ENCODE data around the gene PPP1R3D.
A peak's percentile ranks its signal among the peaks of the same experiment; 100 is the strongest.
"Not testable (repeated sequence)": the region's sequence is repeated elsewhere in the genome, so short reads cannot be mapped to it uniquely, and the experiment has no call there.

The PPP1R3D gene, protein sequence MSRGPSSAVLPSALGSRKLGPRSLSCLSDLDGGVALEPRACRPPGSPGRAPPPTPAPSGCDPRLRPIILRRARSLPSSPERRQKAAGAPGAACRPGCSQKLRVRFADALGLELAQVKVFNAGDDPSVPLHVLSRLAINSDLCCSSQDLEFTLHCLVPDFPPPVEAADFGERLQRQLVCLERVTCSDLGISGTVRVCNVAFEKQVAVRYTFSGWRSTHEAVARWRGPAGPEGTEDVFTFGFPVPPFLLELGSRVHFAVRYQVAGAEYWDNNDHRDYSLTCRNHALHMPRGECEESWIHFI

DNA sequence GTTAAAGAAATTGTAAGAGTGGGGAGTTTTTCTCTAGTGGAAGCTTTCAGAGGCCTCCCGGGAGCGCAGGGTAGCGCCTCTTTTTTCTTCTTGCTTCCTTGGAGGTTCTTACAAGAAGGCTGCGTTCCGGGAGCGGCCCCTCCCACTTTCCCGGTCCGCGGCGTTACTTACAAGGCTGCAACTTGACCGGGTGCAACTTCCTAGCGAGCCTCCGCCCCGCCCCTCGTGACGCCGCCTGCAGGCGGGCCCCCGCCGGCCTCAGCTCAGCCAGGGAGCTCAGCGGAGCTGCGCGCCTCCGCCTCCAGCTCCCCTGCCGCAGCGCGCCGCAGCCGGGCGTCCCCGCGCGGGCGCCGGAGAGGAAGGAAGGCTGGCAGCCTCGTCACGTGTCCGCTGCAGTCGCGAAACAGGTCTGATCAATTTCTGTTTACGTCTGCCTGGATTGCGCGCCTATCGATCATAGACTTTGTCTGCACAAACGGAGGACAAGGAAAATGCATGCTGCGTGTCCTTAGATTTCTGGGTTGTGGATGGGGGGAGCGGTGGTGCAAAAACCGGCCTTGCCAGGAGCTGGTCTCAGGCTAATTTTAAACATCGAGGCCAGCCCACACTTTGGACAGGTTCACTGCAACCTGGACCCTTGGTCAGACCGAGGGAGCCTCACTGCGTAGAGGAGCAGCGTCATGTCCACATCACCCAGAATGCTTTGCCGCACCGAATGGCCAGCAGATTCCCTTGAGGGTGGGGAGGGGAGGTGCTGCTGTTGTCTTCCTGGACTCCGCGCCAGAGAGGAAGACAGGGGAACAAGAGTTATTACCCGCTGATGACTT, at the start of gene PPP1R3D, which contains the start of gene FAM217B:
TSS of gene PPP1R3D (minus strand) at position 177 of the 827 bp plus-strand sequence. CDS start 374 bp downstream, outside the sequence.
TSS of gene FAM217B (plus strand) at position 261 of the 827 bp plus-strand sequence. CDS start 3,555 bp downstream, outside the sequence.
- DNase-seq (ENCODE audit: low spot score), result peak; percentile 97

DNA sequence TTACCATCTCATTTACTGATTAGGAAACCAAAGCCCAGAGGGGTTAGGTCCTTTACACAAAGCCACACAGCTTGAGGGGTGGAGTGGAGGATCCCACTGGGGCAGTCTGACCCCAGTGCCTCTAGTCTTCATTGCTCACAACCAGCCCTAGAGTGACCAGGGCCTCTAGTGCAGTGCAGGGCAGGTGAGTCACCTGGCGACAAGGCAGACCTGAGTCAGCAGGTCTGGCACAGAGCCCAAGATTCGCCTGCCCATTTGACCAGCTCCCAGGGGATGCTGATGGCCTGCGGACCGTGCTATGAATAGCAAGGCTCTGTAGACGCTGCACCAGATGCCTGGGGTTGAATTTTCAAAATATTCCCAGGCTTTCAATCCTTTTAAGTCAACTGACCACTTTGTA, 48.0 kb upstream of the PPP1R3D start:
- DNase-seq (ENCODE audit: low spot score), result no peak

DNA sequence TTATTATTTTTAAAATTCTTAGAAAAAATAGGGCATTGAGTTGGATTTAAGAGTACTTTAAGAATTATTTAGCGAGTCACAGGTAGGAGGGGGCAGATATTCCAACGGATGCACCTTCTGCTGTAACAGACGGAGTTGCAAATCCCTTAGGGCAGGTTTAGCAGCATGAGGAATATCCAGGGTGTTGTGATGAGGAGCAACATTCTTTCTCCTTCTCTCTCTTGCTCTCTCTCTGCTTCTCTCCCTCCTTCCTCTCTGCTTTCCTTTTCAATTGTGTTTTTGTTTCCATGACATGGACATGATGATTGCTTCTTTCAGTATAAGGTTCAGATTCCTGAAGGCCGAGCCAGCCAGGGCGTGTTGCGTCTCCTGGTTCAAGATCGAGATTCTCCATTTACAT, 47.0 kb upstream of the PPP1R3D start:
- DNase-seq (ENCODE audit: low spot score), result no peak

DNA sequence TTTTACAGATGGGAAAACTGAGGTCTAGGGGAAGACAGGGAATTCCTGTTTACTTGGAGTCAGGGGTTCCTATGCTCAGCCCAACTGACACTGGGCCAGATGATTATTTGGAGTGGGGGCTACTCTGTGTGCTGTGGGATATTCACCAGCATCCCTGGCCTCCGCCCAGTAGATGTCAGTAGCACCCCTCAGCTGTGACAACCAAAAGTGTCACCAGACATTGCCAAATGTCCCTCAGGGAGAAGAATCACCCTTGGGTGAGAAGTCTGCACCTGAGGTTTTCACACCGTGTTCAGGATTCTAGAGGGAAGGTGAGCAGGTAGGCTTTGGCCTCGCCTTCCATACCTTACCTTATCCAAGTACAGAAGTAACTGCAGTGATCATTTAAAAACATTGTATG, 45.8 kb upstream of the PPP1R3D start:
- no peak for DNase-seq (ENCODE audit: low spot score)

DNA sequence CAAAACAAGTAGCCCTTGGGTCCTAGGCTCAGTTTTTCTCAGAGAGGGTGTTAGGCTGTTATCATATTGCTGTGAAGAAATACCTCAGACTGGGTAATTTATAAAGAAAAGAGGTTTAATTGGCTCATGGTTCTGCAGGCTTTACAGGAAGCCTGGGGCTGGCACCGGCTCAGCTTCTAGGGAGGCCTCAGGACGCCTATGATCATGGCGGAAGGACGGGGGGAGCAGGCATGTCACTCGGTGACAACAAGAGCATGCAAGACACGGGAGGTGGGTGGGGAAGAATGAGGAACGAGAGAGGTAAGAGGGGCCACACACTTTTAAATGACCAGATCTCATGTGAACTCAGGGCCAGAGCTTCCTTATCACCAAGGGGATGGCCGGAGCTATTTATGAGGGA, 45.1 kb upstream of the PPP1R3D start:
- DNase-seq (ENCODE audit: low spot score), result no peak

DNA sequence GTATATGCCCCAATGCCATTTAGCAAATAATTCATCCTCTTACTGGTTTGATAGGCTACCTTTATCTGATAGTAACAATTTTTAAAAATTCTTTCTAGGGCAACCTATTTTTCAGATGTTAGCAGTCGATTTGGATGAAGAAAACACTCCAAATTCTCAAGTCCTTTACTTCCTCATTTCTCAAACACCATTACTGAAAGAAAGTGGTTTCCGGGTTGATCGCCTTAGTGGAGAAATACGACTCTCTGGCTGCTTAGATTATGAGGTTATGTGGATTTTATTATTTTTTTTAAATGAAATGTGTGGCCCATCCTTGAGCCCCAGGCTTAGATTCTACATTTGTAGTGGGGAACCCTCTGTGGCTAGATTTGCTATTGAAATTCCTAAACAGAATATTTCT, 44.4 kb upstream of the PPP1R3D start:
- DNase-seq (ENCODE audit: low spot score), result no peak

DNA sequence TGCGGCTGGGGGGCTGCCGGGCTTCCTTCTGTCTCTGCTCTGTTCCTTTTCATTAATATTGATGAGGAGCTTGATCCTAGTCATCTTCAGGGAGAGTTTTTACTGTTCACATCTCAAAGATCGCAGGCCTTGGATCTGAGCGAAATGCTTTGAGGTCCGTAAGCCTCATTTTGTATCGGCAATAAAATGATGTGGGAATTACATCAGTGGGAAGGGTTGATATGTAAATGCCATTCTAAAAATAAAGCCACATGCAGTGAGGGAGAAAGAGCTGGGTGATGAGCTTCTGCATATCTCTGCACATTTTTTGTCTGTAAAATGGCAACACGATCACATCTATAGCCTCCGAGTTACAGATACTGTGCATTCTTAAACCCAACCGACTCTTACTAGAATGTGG, 43.0 kb upstream of the PPP1R3D start:
- no peak for DNase-seq (ENCODE audit: low spot score)

DNA sequence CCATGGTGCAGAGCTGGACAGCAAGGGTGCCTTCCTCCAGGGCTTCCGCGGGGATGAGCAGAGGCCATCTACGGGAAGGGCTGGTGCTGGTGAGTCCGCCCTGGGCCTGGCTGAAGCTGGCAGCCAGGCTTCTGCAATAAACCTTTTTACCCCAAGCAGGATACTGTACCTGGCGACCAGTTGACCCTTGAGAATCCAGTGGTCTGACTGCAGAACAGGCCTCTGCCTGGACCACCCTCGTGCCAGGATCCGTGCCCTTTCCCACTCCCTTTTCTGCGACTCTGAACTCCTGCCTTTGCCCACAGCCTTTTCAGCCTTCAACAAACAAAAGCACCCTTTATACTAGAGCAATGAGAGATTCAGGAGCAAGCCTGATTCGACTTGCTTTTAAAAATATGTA, 37.0 kb upstream of the PPP1R3D start:
- DNase-seq (ENCODE audit: low spot score), result no peak

DNA sequence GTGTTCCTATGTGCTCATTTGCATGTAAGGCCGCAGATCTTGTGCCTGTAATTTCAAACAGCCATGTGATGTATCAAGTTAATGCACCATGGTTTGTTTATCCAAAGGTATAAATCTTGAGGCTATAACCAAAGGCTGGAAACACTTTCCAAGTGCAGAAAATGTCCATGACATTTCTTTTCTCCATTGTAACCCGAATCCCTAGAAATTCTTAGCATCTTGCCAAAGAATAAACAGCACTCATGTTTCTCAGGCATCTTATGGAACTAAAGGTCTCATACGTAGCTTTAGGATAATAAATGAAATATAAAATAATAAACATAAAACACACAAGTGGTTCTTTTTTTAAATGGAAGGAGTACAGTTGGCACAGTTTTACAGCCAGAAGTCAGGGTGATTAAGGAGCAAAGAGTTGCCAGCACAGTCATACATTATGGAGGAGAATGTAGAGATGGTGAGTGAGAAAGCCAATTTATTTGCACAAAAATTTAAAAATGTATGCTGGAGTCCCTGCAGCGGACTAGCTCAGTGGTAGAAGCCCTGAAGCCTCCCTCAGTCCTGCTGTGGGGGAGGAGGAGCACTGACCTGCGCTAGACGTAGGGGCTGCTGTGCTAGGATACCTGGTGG, 36.2 kb upstream of the PPP1R3D start:
- DNase-seq (ENCODE audit: low spot score), result no peak

DNA sequence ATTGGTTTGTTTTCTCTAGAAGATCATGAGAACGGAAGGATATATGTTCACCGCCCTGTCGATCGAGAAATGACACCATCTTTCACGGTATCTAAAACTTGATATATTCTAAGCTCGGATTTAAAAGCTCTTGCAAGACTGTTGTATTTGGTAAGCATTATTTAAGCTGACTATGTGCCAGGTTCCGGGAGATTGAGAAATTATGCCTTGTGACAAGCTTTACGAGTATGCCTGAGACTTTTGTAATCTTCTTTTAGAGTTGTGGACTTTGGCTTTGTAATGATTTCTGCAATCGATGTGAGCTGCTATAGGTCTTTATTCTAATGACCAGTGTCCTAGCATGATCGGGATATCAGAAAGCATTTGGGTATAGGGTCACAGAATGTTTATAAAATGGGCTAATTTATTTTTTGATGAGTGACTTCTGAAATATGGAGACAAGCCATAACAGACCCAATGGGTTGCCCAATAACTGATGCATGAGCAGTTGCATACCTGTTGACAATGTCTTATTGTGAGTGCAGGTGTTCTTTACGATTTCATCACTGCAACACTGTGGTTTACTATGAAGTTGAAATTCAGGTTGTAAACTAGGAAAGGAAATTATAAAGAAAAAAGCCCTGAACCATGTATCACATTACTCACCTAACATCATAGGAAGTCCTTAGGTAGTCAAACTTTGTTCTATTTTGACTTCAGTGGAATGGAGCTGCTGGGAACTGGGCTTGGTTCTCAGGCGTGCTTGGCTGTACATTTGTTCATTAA, 32.1 kb upstream of the PPP1R3D start:
- no peak for DNase-seq (ENCODE audit: low spot score)

DNA sequence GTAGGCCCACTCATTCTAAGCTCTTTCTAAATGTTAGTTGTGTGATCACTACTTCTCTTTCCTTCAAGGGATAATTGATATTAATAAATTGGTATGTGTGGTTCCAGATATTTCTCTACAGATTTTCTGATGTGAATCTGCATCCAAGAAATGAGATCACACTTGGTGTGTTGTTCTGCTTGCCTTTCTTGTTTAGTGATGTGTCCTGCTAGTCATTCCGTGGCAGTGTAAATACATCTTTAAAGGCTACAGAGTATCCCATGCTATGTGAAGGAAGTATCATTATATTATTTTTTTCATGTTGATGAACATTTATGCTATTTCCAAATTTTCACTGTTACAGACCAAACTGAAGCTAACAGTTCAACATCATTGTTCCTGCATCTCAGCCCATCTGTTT, 31.3 kb upstream of the PPP1R3D start:
- DNase-seq (ENCODE audit: low spot score), result no peak

DNA sequence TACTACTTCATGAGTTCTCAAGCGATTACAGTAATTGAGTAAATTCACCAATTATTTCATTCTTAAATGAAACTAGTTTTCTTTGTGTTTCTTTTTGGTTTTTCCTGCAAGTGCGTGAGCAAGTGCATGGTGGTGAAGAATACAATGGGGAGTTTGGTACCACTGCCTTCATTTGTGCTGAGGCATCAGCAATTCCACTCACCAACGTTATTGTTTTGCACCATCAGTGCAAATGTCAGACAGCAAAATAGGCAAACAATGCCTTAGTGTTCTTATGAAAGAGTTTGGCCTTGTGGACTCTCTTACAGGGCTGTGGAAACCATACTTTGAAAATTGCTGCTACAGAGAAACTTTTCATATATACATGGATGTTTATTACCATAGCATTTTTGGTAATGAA, 26.3 kb upstream of the PPP1R3D start:
- no peak for DNase-seq (ENCODE audit: low spot score)

DNA sequence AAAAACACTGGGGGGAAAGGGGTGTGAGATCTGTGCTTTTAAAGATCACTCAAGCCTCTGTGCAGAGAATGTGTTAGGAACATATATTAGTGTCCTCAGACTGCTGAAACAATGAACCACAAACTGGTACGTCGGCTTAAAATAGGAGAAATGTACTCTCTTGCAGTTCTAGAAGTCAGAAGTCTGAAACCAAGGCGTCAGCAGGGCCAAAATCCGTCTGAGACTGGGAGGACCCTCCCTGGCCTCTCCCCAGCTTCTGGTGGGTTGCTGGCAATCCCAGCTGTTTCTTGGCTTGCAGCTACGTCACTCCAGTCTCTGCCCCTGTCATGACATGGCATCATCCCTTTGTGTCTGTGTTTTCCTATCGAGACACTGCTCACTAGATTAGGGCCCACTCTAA, 22.1 kb upstream of the PPP1R3D start:
- DNase-seq (ENCODE audit: low spot score), result no peak

DNA sequence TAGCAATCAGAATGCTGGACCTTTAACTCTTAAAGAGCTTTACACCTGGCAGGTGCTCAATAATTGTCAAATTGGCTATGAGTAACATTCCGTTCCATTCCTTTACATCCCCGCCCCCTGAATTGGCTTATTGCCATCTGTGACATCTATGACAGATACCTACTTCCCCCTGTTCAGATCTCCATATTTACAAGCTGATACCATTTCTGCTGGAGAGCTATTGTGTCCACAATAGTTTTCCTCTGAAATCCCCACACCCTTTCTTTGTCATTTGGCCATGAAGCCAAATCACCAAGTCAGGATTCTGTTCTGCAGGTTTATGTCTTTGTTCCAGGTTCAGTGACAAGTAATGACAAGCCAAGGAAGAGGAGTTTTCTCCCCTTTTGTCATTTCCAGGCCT, 21.3 kb upstream of the PPP1R3D start:
- DNase-seq (ENCODE audit: low spot score), result no peak

DNA sequence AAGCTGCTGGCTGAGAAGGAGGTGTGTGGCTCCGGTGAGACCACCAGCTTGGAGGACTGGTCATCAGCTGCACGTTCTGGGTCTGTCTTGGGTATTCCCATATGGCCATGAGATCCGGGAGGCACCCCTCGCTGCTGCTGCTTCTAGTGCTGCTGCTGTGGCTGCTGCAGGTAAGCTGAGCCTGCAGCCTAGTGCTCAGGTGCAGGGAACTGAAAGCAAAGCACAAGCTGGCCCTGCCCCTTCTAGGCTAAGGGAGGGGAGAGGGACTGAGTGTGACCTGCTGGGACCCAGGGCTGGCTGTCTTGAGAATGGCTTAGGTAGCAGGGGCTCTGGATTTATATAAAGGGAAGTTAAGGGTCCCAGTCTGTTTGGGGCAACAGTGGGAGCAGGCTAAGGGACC, 18.5 kb upstream of the PPP1R3D start:
- DNase-seq (ENCODE audit: low spot score), result no peak

DNA sequence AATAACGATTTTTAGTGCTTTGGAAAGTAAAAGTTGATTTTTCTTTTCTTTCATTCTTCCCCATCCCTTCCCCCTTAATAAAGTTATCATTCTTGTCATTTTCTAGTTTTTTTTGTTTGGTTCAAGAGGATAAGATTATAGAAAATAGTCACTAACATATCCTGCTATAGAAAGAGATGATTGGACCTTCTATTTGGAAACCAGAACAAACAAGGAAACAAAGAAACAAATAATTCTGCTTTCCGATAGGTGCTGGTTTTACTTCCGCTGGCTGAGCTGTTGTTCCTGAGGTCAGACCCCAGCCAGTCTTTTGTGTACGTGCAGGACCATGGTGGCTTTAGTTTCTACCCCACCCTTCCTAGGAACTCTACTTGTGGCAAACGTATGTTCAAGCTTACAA, 18.0 kb upstream of the PPP1R3D start, which contains the start of gene CDH26:
TSS of gene CDH26 (plus strand) at position 301 of the 400 bp plus-strand sequence. CDS start 304 bp downstream, outside the sequence.
- no peak for DNase-seq (ENCODE audit: low spot score)

DNA sequence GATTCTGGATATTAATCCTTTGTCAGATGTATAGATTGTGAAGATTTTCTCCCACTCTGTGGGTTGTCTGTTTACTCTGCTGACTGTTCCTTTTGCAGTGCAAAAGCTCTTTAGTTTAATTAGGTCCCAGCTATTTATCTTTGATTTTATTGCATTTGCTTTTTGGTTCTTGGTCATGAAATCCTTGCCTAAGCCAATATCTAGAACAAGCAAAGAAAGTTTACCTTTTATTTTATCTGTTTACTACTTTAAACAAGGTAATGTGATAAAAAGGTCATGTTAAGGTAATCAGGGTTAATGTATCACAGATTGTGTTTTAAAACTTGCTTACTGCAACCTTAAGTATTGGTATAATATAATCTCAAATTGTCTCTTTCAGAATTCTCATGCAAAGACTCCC, 17.5 kb upstream of the PPP1R3D start:
- not testable (repeated sequence) for DNase-seq (ENCODE audit: low spot score)

DNA sequence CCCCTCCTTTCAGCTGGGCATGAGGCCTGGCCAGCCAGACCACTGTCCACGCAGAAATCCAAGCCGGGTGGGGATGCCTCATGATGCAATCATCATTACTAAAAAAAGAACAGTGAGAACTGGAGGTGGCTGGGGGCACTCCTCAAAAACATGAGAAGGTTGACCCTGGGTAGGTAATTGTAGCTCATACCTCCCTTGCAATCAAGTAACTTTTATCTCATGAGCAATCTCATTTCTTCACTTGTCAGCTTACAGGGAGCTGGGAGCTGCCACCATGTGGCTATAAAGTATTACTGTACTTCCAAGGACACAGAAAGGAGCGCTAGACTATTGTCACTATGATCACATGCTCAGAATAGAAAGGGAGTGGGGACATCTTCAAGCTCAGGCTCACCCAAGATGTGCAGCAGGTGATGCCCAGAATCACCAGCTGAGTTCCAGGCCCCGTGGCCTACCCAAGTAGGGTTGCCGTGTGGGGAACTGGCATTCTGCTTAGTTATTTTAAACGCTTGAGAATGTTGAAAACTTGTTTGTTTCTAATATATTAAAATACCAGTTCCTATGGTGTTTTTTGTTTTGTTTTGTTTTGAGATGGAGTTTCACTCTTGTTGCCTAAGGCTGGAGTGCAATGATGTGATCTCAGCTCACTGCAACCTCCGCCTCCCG, 15.2 kb upstream of the PPP1R3D start:
- DNase-seq (ENCODE audit: low spot score), result peak; percentile 24

DNA sequence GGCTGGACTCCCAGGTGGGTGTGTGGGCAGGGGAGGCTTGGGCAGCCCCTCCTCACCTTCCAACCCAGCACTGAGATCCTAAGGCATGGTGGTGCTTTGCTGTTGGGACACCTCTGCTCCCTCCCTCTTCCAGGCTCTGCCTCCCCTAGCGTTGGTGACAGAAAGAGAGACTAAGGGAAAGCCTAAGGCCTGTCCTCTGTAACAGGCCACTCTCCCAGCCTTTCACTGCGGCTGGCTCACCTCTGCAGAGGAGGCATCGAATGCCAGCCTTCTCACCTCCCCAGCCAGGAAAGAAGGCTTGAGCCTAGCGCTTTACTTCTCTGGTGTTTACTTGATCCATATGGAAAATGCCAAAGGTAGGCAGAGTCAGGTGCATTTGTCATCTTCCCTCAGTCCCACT, 14.6 kb upstream of the PPP1R3D start:
- DNase-seq (ENCODE audit: low spot score), result no peak

DNA sequence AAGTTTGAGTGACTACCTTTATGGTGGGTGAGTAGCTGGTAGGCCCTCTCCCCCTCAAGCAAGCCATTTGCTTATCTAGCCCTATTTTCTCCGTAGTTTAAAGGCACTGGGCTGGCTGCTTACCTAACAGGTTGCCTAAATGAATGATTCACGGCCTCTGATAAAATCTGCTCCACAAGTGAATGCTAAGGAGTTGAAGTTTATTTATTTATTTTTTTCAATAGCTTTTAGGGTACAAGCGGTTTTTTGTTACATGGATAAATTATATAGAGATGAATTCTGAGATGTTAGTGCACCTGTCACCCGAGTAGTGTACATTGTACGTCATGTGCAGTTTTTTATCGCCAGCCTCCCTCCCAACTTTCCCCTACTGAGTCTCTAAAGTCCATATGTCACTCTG, 9.8 kb upstream of the PPP1R3D start:
- no peak for DNase-seq (ENCODE audit: low spot score)
